ENCODE results near the gene TMEM140. TPM values are rescaled to one million over a fixed set of nuclear protein-coding genes. Genes with fewer than 3 reads are reported as not detected.

The TMEM140 gene
- total RNA-seq, 3 donors from 2014 or later = 14.7 to 30.1 (median 20.9) TPM

- intact Hi-C loops (cut with DNase I, micrococcal nuclease) = no loop called here
- Histone ChIP-seq H3K4me3 (no peak overlapping the region), H3K9me3 (peaks cover 33% of the 10 kb centered on the region), H3K36me3 (ENCODE audit: low read depth) (no peaks in the 10 kb centered on the region), H3K4me1 (ENCODE audit: low read depth) (no peaks in the 10 kb centered on the region)
- no peak for DNase-seq
- no peak for ATAC-seq
- TF ChIP-seq CTCF (IDR thresholded peaks at IDR 0.05) = no peak
These were observed 32.2 kb downstream of the TMEM140 start for GRCh38 chr7:135180122-135180521.

GRCh38 chr7:135181261-135181928 lies 33.5 kb downstream of the TMEM140 start:
- intact Hi-C loops (cut with DNase I, micrococcal nuclease) = no loop called here
- Histone ChIP-seq H3K4me3 (no peak overlapping the region), H3K4me1 (ENCODE audit: low read depth) (no peaks in the 10 kb centered on the region), H3K9me3 (peaks cover 33% of the 10 kb centered on the region), H3K36me3 (ENCODE audit: low read depth) (peaks cover 3% of the 10 kb centered on the region)
- ATAC-seq (no peak), DNase-seq (no peak)
- no peak for TF ChIP-seq CTCF (IDR thresholded peaks at IDR 0.05)

GRCh38 chr7:135181929-135182678 lies 34.2 kb downstream of the TMEM140 start:
- no peak for ATAC-seq
- TF ChIP-seq CTCF (IDR thresholded peaks at IDR 0.05) = no peak
- peaks cover 3% of the 10 kb centered on the region for H3K36me3 ChIP-seq (ENCODE audit: low read depth)
- DNase-seq = no peak
- no peak overlapping the region for H3K4me3 ChIP-seq
- intact Hi-C loops (cut with DNase I, micrococcal nuclease) = no loop called here
- H3K4me1 ChIP-seq (ENCODE audit: low read depth) = no peaks in the 10 kb centered on the region
- H3K9me3 ChIP-seq = peaks cover 33% of the 10 kb centered on the region

- TF ChIP-seq CTCF (IDR thresholded peaks at IDR 0.05) = no peak
- Histone ChIP-seq H3K36me3 (ENCODE audit: low read depth) (peaks cover 3% of the 10 kb centered on the region), H3K4me3 (no peak overlapping the region), H3K9me3 (peaks cover 33% of the 10 kb centered on the region), H3K4me1 (ENCODE audit: low read depth) (no peaks in the 10 kb centered on the region)
- no peak for ATAC-seq
- DNase-seq = no peak
- intact Hi-C loops (cut with DNase I, micrococcal nuclease) = no loop called here
These were observed 35.6 kb downstream of the TMEM140 start for GRCh38 chr7:135183478-135183877.

GRCh38 chr7:135184254-135184841 lies 36.5 kb downstream of the TMEM140 start:
- H3K4me3 ChIP-seq = no peak overlapping the region
- H3K4me1 ChIP-seq (ENCODE audit: low read depth) = no peaks in the 10 kb centered on the region
- peaks cover 33% of the 10 kb centered on the region for H3K9me3 ChIP-seq
- intact Hi-C loops (cut with DNase I, micrococcal nuclease) = no loop called here
- DNase-seq (no peak), ATAC-seq (no peak)
- TF ChIP-seq CTCF (IDR thresholded peaks at IDR 0.05) = no peak
- peaks cover 3% of the 10 kb centered on the region for H3K36me3 ChIP-seq (ENCODE audit: low read depth)

All from mucosa of descending colon (tissue), 3 donors.